Neutrophil (primary cell): ENCODE measurements around the gene B3GAT2.

Experiments used
- H3K27ac ChIP-seq: fragments of 200-600 bp; sonication (generic); 2 replicates; pipeline ENCODE4 v1.5.1; 2016; ENCODE audit warnings: mild to moderate bottlenecking, moderate library complexity
- H3K27me3 ChIP-seq: fragments of 200-600 bp; sonication (generic); 2 replicates; pipeline ENCODE4 v1.6.0; 2016; ENCODE audit warnings: mild to moderate bottlenecking
- H3K36me3 ChIP-seq: fragments of 200-600 bp; sonication (generic); 2 replicates; pipeline ENCODE4 v1.5.1; 2017
- H3K4me1 ChIP-seq, 2 experiments: fragments of 200-600 bp in 1 of 2; sonication (generic) in 1 of 2; 1 replicate in 1 of 2; 2 replicates in 1 of 2; pipeline versions ENCODE4 v1.5.1 to v1.6.1; 2013 to 2016; ENCODE audit warnings: low read depth in 1 of 2, low read length in 1 of 2, mild to moderate bottlenecking in 1 of 2, moderate library complexity in 1 of 2; ENCODE audit not compliant: control insufficient read depth in 1 of 2, insufficient read depth in 1 of 2
- H3K4me3 ChIP-seq, 2 experiments: fragments of 200-600 bp in 1 of 2; sonication (generic) in 1 of 2; 1 replicate in 1 of 2; 2 replicates in 1 of 2; pipeline ENCODE4 v1.5.1; 2013 to 2016; ENCODE audit warnings: low read depth in 1 of 2, low read length in 1 of 2, mild to moderate bottlenecking in 1 of 2, moderate library complexity in 1 of 2
- H3K9me3 ChIP-seq: fragments of 200-600 bp; sonication (generic); 2 replicates; pipeline ENCODE4 v1.5.1; 2016
- TF ChIP-seq, protein P1 (sequence below): fragments of 200-600 bp; sonication (generic); IDR thresholded peaks from 2 replicates; pipeline ENCODE4 v1.5.1; 2016; ENCODE audit warnings: antibody characterized with exemption

The B3GAT2 gene

DNA sequence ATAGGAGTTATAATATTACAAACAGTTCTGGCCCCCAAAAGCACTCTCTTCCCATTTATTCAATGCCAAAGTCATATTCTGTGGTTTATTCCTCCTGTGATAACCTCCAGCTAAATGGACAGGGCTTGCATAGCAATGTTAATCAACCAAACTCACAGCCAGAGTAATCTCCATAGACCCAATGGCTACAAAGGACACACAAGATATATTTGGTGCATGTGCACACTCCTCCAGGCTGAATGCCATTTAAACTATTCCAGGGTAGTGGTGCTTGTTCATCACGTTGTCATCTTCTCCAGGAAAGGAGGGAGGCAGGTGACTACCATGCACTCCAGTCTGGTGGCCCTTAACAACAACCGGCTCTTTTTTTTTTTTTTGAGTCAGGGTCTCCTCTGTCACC is 56.8 kb downstream of the B3GAT2 start:
- Histone ChIP-seq H3K27me3 (no peaks in the 10 kb centered on the region), H3K27ac (no peak overlapping the region), H3K4me1 (no peaks in the 10 kb centered on the region), H3K36me3 (no peaks in the 10 kb centered on the region), H3K4me3 (no peak overlapping the region), H3K9me3 (no peaks in the 10 kb centered on the region)
- TF ChIP-seq, protein P1, sequence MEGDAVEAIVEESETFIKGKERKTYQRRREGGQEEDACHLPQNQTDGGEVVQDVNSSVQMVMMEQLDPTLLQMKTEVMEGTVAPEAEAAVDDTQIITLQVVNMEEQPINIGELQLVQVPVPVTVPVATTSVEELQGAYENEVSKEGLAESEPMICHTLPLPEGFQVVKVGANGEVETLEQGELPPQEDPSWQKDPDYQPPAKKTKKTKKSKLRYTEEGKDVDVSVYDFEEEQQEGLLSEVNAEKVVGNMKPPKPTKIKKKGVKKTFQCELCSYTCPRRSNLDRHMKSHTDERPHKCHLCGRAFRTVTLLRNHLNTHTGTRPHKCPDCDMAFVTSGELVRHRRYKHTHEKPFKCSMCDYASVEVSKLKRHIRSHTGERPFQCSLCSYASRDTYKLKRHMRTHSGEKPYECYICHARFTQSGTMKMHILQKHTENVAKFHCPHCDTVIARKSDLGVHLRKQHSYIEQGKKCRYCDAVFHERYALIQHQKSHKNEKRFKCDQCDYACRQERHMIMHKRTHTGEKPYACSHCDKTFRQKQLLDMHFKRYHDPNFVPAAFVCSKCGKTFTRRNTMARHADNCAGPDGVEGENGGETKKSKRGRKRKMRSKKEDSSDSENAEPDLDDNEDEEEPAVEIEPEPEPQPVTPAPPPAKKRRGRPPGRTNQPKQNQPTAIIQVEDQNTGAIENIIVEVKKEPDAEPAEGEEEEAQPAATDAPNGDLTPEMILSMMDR: no peak

DNA sequence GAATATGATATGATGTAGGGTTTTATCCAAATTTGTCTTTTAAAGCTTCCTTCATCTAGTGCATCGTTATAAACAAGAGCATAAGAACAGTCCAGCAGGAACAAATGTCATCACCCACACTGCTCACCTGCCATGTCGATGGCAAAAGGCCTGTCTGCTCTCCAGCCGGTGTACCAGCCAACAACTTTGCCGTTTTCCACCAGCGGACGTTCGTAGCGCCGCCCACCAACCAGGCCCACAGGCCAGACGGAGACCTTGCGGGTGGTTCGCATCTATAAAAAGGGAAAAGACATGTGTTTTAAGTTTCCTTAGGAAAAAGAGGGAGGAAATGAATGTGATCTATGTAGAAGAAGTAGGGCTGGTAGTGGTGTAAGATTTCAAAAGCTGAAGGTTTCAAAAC is 62.9 kb downstream of the B3GAT2 start:
- Histone ChIP-seq H3K9me3 (no peaks in the 10 kb centered on the region), H3K4me3 (no peak overlapping the region), H3K27ac (no peak overlapping the region), H3K36me3 (no peaks in the 10 kb centered on the region), H3K27me3 (no peaks in the 10 kb centered on the region), H3K4me1 (no peaks in the 10 kb centered on the region)
- TF ChIP-seq, protein P1: no peak

DNA sequence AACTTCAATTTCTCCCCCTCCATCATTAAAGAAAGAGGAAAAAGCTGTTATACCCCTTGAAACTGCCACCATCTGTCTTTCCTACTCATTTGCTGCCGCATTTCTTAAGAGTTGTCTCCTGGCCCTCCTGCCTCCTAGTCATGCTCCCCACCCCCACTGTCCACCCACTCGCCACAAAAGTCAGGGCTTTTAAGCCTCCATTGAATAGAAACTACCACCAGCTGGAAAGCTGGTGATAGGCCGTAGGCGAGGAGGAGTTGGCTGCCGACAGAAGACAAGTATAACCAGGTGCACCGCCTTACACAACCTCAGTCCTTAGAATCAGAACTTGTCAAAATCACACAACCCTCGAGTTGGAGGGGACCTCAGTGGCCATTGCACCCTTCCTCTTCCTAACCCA is 67.6 kb downstream of the B3GAT2 start:
- TF ChIP-seq, protein P1: no peak
- Histone ChIP-seq H3K27ac (no peak overlapping the region), H3K27me3 (no peaks in the 10 kb centered on the region), H3K4me1 (no peaks in the 10 kb centered on the region), H3K9me3 (no peaks in the 10 kb centered on the region), H3K4me3 (no peak overlapping the region), H3K36me3 (no peaks in the 10 kb centered on the region)

DNA sequence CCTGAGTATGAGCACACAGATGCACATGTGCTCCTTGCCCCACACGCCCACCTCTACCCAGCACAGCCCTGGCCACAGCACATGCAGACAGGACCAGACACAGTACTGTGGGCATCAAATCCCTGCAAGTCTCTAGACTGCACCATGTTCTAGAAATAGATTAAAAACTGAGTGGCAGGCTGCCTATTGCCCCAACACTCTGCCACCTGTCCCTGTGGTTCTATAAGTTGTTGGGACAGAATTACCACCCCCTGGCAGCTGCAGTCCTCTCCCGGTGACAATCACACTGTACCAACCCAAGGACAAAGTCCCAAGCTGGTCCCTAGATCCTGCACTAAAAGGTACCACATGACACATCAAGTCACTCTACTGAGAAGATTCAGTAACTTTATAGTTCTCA is 70.2 kb downstream of the B3GAT2 start:
- no peaks in the 10 kb centered on the region for H3K4me1 ChIP-seq
- H3K27ac ChIP-seq: no peak overlapping the region
- H3K9me3 ChIP-seq: no peaks in the 10 kb centered on the region
- H3K4me3 ChIP-seq: no peak overlapping the region
- TF ChIP-seq, protein P1: no peak
- peaks cover 3% of the 10 kb centered on the region for H3K27me3 ChIP-seq
- H3K36me3 ChIP-seq: no peaks in the 10 kb centered on the region

DNA sequence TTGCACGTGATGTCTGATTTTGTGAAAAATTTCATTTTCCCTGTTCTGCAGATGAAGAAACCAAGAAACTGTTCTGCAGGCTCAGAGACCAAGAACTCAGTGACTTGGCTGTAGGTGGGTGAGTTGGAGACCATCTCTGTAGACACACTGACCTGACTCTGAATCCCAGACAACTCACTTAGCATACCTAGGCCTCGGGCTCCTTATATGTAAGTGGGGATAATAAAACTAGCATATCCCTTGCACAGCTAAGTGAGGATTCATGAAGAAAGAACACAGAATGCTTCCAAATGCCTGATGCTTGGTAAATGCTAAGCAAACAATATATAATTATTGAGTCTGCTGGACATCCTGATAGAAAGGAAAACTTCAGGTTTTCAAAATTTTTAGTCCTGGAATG is 70.8 kb downstream of the B3GAT2 start:
- Histone ChIP-seq H3K27me3 (peaks cover 7% of the 10 kb centered on the region), H3K4me1 (no peaks in the 10 kb centered on the region)
- TF ChIP-seq, protein P1: no peak

More for the DNA sequence above, 70.8 kb downstream of the B3GAT2 start:
- no peaks in the 10 kb centered on the region for H3K36me3 ChIP-seq
- H3K4me3 ChIP-seq: no peak overlapping the region
- H3K9me3 ChIP-seq: no peaks in the 10 kb centered on the region
- H3K27ac ChIP-seq: no peak overlapping the region
